Activated CD8-positive, alpha-beta T cell treated with anti-CD3 and anti-CD28 coated beads, Interleukin-2, amount 10 ng/mL, durations not matched to agents 7 days and 5 days (primary cell): ENCODE data around the gene NRXN3. TPM values are rescaled to one million over a fixed set of nuclear protein-coding genes. Genes with fewer than 3 reads are reported as not detected.

Experiments
- ATAC-seq: fragments of 150-1000 bp; cut with Tn5 transposase; one replicate; pipeline ENCODE4 v1.10.0; 2021; ENCODE audit warnings: moderate library complexity
- CTCF ChIA-PET: fragments of 350-600 bp; sonication (Branson Sonifier 250); formaldehyde crosslinking; loops from one replicate; lab custom pipeline; 2021; ENCODE audit warnings: antibody characterized with exemption; lab: Charles Lee
- POLR2A ChIA-PET: fragments of 350-600 bp; sonication (Branson Sonifier 250); formaldehyde crosslinking; loops from one replicate; lab custom pipeline; 2021; ENCODE audit warnings: antibody characterized with exemption; lab: Charles Lee
- DNase-seq: peaks from one replicate; pipeline ENCODE4 v3.0.0-alpha.2; 2020
- H3K27ac Mint-ChIP-seq: one replicate; pipeline ENCODE4 v1.8.0; 2021; ENCODE audit warnings: mild to moderate bottlenecking, mixed read lengths
- H3K27me3 Mint-ChIP-seq: one replicate; pipeline ENCODE4 v1.8.0; 2021; ENCODE audit warnings: low read depth, mixed read lengths
- H3K36me3 Mint-ChIP-seq: one replicate; pipeline ENCODE4 v1.8.0; 2021; ENCODE audit warnings: low read depth, mixed read lengths
- H3K4me1 Mint-ChIP-seq: one replicate; pipeline ENCODE4 v1.8.0; 2021; ENCODE audit warnings: low read depth, mixed read lengths
- H3K4me3 Mint-ChIP-seq: one replicate; pipeline ENCODE4 v1.8.0; 2021; ENCODE audit warnings: mild to moderate bottlenecking, mixed read lengths
- H3K9me3 Mint-ChIP-seq: one replicate; pipeline ENCODE4 v1.8.0; 2022; ENCODE audit warnings: mixed read lengths; ENCODE audit not compliant: insufficient read depth
- total RNA-seq, 2 experiments: library from RNA; stranded (reverse); gene quantifications; one replicate each; pipeline ENCODE4 v1.2.3, GENCODE V29; 2021

NRXN3 gene
- total RNA-seq, 2 experiments from 2014 or later, result not detected

GRCh38 chr14:79543348-79543747 is 1373.2 kb downstream of the NRXN3 start:
- H3K9me3 Mint-ChIP-seq, result peaks cover 3% of the 10 kb centered on the region
- H3K4me3 Mint-ChIP-seq, result no peak overlapping the region
- ChIA-PET POLR2A (no interaction called here), CTCF (no interaction called here)
- no peaks in the 10 kb centered on the region for H3K27me3 Mint-ChIP-seq
- no peak overlapping the region for H3K27ac Mint-ChIP-seq
- H3K4me1 Mint-ChIP-seq, result no peaks in the 10 kb centered on the region
- no peak for DNase-seq
- H3K36me3 Mint-ChIP-seq, result no peaks in the 10 kb centered on the region
- no peak for ATAC-seq

GRCh38 chr14:79543967-79544697 is 1374.0 kb downstream of the NRXN3 start:
- Mint-ChIP-seq H3K9me3 (peaks cover 3% of the 10 kb centered on the region), H3K27ac (no peak overlapping the region), H3K27me3 (no peaks in the 10 kb centered on the region), H3K4me1 (no peaks in the 10 kb centered on the region), H3K4me3 (no peak overlapping the region), H3K36me3 (no peaks in the 10 kb centered on the region)
- no peak for ATAC-seq
- no peak for DNase-seq
- CTCF ChIA-PET, result no interaction called here
- POLR2A ChIA-PET, result no interaction called here

GRCh38 chr14:79544698-79545070 is 1374.5 kb downstream of the NRXN3 start:
- Mint-ChIP-seq H3K4me3 (no peak overlapping the region), H3K27me3 (no peaks in the 10 kb centered on the region), H3K27ac (no peak overlapping the region), H3K4me1 (no peaks in the 10 kb centered on the region), H3K9me3 (peaks cover 3% of the 10 kb centered on the region), H3K36me3 (no peaks in the 10 kb centered on the region)
- no peak for DNase-seq
- ChIA-PET CTCF (no interaction called here), POLR2A (no interaction called here)
- no peak for ATAC-seq

GRCh38 chr14:79548836-79549235 is 1378.7 kb downstream of the NRXN3 start:
- Mint-ChIP-seq H3K27ac (no peak overlapping the region), H3K9me3 (no peaks in the 10 kb centered on the region), H3K27me3 (no peaks in the 10 kb centered on the region), H3K4me1 (no peaks in the 10 kb centered on the region), H3K36me3 (no peaks in the 10 kb centered on the region), H3K4me3 (no peak overlapping the region)
- CTCF ChIA-PET, result no interaction called here
- DNase-seq (no peak), ATAC-seq (no peak)
- POLR2A ChIA-PET, result no interaction called here

GRCh38 chr14:79549515-79549914 is 1379.3 kb downstream of the NRXN3 start:
- no peak overlapping the region for H3K4me3 Mint-ChIP-seq
- no peaks in the 10 kb centered on the region for H3K36me3 Mint-ChIP-seq
- DNase-seq, result no peak
- ChIA-PET CTCF (no interaction called here), POLR2A (no interaction called here)
- no peaks in the 10 kb centered on the region for H3K27me3 Mint-ChIP-seq
- H3K4me1 Mint-ChIP-seq, result no peaks in the 10 kb centered on the region
- H3K9me3 Mint-ChIP-seq, result no peaks in the 10 kb centered on the region
- no peak for ATAC-seq
- no peak overlapping the region for H3K27ac Mint-ChIP-seq

GRCh38 chr14:79551523-79551922 is 1381.3 kb downstream of the NRXN3 start:
- Mint-ChIP-seq H3K27me3 (no peaks in the 10 kb centered on the region), H3K36me3 (no peaks in the 10 kb centered on the region), H3K4me1 (no peaks in the 10 kb centered on the region), H3K4me3 (no peak overlapping the region), H3K9me3 (no peaks in the 10 kb centered on the region), H3K27ac (no peak overlapping the region)
- ATAC-seq (no peak), DNase-seq (no peak)
- CTCF ChIA-PET, result no interaction called here
- POLR2A ChIA-PET, result no interaction called here

- no peak overlapping the region for H3K27ac Mint-ChIP-seq
- H3K27me3 Mint-ChIP-seq, result no peaks in the 10 kb centered on the region
- CTCF ChIA-PET, result no interaction called here
- POLR2A ChIA-PET, result no interaction called here
- no peak for ATAC-seq
- no peak for DNase-seq
- no peaks in the 10 kb centered on the region for H3K4me1 Mint-ChIP-seq
- H3K4me3 Mint-ChIP-seq, result no peak overlapping the region
- no peaks in the 10 kb centered on the region for H3K9me3 Mint-ChIP-seq
- H3K36me3 Mint-ChIP-seq, result no peaks in the 10 kb centered on the region
Observed at GRCh38 chr14:79552778-79553177, 1382.6 kb downstream of the NRXN3 start.

GRCh38 chr14:79554816-79555215 is 1384.6 kb downstream of the NRXN3 start:
- Mint-ChIP-seq H3K27ac (no peak overlapping the region), H3K4me1 (no peaks in the 10 kb centered on the region), H3K9me3 (no peaks in the 10 kb centered on the region), H3K27me3 (no peaks in the 10 kb centered on the region), H3K4me3 (no peak overlapping the region), H3K36me3 (no peaks in the 10 kb centered on the region)
- CTCF ChIA-PET, result no interaction called here
- POLR2A ChIA-PET, result no interaction called here
- DNase-seq (no peak), ATAC-seq (no peak)

- no peak overlapping the region for H3K27ac Mint-ChIP-seq
- H3K27me3 Mint-ChIP-seq, result no peaks in the 10 kb centered on the region
- ChIA-PET POLR2A (no interaction called here), CTCF (no interaction called here)
- DNase-seq (no peak), ATAC-seq (no peak)
- peaks cover 3% of the 10 kb centered on the region for H3K9me3 Mint-ChIP-seq
- H3K4me3 Mint-ChIP-seq, result no peak overlapping the region
- no peaks in the 10 kb centered on the region for H3K36me3 Mint-ChIP-seq
- H3K4me1 Mint-ChIP-seq, result no peaks in the 10 kb centered on the region
Observed at GRCh38 chr14:79555429-79555828, 1385.3 kb downstream of the NRXN3 start.

GRCh38 chr14:79557309-79557708 is 1387.1 kb downstream of the NRXN3 start:
- DNase-seq (no peak), ATAC-seq (no peak)
- peaks cover 3% of the 10 kb centered on the region for H3K9me3 Mint-ChIP-seq
- H3K4me1 Mint-ChIP-seq, result no peaks in the 10 kb centered on the region
- H3K27me3 Mint-ChIP-seq, result no peaks in the 10 kb centered on the region
- H3K27ac Mint-ChIP-seq, result no peak overlapping the region
- no peaks in the 10 kb centered on the region for H3K36me3 Mint-ChIP-seq
- no peak overlapping the region for H3K4me3 Mint-ChIP-seq
- ChIA-PET CTCF (no interaction called here), POLR2A (no interaction called here)

- DNase-seq (no peak), ATAC-seq (no peak)
- H3K4me3 Mint-ChIP-seq, result no peak overlapping the region
- H3K36me3 Mint-ChIP-seq, result no peaks in the 10 kb centered on the region
- H3K27ac Mint-ChIP-seq, result no peak overlapping the region
- ChIA-PET CTCF (no interaction called here), POLR2A (no interaction called here)
- no peaks in the 10 kb centered on the region for H3K27me3 Mint-ChIP-seq
- no peaks in the 10 kb centered on the region for H3K4me1 Mint-ChIP-seq
- peaks cover 3% of the 10 kb centered on the region for H3K9me3 Mint-ChIP-seq
Observed at GRCh38 chr14:79562185-79562584, 1392.0 kb downstream of the NRXN3 start.

- POLR2A ChIA-PET, result no interaction called here
- H3K36me3 Mint-ChIP-seq, result no peaks in the 10 kb centered on the region
- CTCF ChIA-PET, result no interaction called here
- ATAC-seq (no peak), DNase-seq (no peak)
- H3K9me3 Mint-ChIP-seq, result peaks cover 3% of the 10 kb centered on the region
- H3K27ac Mint-ChIP-seq, result no peak overlapping the region
- H3K4me1 Mint-ChIP-seq, result no peaks in the 10 kb centered on the region
- H3K4me3 Mint-ChIP-seq, result no peak overlapping the region
- H3K27me3 Mint-ChIP-seq, result no peaks in the 10 kb centered on the region
Observed at GRCh38 chr14:79564371-79564770, 1394.2 kb downstream of the NRXN3 start.

- Mint-ChIP-seq H3K9me3 (no peaks in the 10 kb centered on the region), H3K36me3 (no peaks in the 10 kb centered on the region), H3K27me3 (no peaks in the 10 kb centered on the region), H3K4me1 (no peaks in the 10 kb centered on the region), H3K4me3 (no peak overlapping the region), H3K27ac (no peak overlapping the region)
- CTCF ChIA-PET, result no interaction called here
- no peak for DNase-seq
- POLR2A ChIA-PET, result no interaction called here
- no peak for ATAC-seq
Observed at GRCh38 chr14:79567306-79567705, 1397.1 kb downstream of the NRXN3 start.
